Right forelimb (tissue), 1 donor: ENCODE data around the gene KLHL2.
"Not testable (repeated sequence)": the region's sequence is repeated elsewhere in the genome, so short reads cannot be mapped to it uniquely, and the experiment has no call there.

Source experiments
- DNase-seq: peaks from one replicate; pipeline ENCODE4 v3.0.0-alpha.2; 2018

KLHL2 gene

GRCh38 chr4:165331823-165332222 is 124.5 kb downstream of the KLHL2 start:
- no peak for DNase-seq

- DNase-seq: no peak
Observed at GRCh38 chr4:165332502-165332901, 125.1 kb downstream of the KLHL2 start.

GRCh38 chr4:165335163-165335703 is 127.9 kb downstream of the KLHL2 start:
- DNase-seq: no peak

- no peak for DNase-seq
Observed at GRCh38 chr4:165336743-165337142, 129.4 kb downstream of the KLHL2 start.

GRCh38 chr4:165342340-165342739 is 135.0 kb downstream of the KLHL2 start:
- DNase-seq: not testable (repeated sequence)

GRCh38 chr4:165343353-165344191 is 136.2 kb downstream of the KLHL2 start:
- DNase-seq: no peak

- DNase-seq: no peak
Observed at GRCh38 chr4:165345666-165346417, 138.5 kb downstream of the KLHL2 start.

GRCh38 chr4:165347647-165348569 is 140.5 kb downstream of the KLHL2 start:
- DNase-seq: no peak

- no peak for DNase-seq
Observed at GRCh38 chr4:165351359-165352130, 144.2 kb downstream of the KLHL2 start.

GRCh38 chr4:165355900-165356300 is 148.5 kb downstream of the KLHL2 start:
- DNase-seq: no peak

- no peak for DNase-seq
Observed at GRCh38 chr4:165359506-165359905, 152.1 kb downstream of the KLHL2 start.

- DNase-seq: no peak
Observed at GRCh38 chr4:165360041-165360695, 152.8 kb downstream of the KLHL2 start.

- DNase-seq: no peak
Observed at GRCh38 chr4:165360985-165361670, 153.8 kb downstream of the KLHL2 start.

GRCh38 chr4:165361810-165362209 is 154.4 kb downstream of the KLHL2 start:
- DNase-seq: no peak

- DNase-seq: no peak
Observed at GRCh38 chr4:165364452-165365080, 157.2 kb downstream of the KLHL2 start.

GRCh38 chr4:165367040-165367439 is 159.7 kb downstream of the KLHL2 start:
- DNase-seq: no peak

- DNase-seq: no peak
Observed at GRCh38 chr4:165368114-165368513, 160.8 kb downstream of the KLHL2 start.

- no peak for DNase-seq
Observed at GRCh38 chr4:165368567-165368966, 161.2 kb downstream of the KLHL2 start.

- no peak for DNase-seq
Observed at GRCh38 chr4:165369522-165369921, 162.2 kb downstream of the KLHL2 start.

GRCh38 chr4:165370530-165370929 is 163.2 kb downstream of the KLHL2 start:
- DNase-seq: no peak
